Mesothelial cell of epicardium (in vitro differentiated cells): ENCODE results near the gene ZNF487. TPM values are rescaled to one million over a fixed set of nuclear protein-coding genes. Genes with fewer than 3 reads are reported as not detected.
"Not testable (repeated sequence)": the region's sequence is repeated elsewhere in the genome, so short reads cannot be mapped to it uniquely, and the experiment has no call there.

Experiments
- DNase-seq, 2 experiments: peaks; one replicate each; pipeline ENCODE4 v3.0.0; 2021; ENCODE audit warnings: low spot score in 2 of 2; ENCODE audit not compliant: unreplicated experiment in 2 of 2
- H3K27ac Mint-ChIP-seq: 2 replicates; pipeline ENCODE4 v1.8.0; 2021; ENCODE audit warnings: mixed read lengths
- H3K27me3 Mint-ChIP-seq: 2 replicates; pipeline ENCODE4 v1.8.0; 2021; ENCODE audit warnings: low read depth, mixed read lengths
- H3K36me3 Mint-ChIP-seq: 2 replicates; pipeline ENCODE4 v1.8.0; 2021; ENCODE audit warnings: mixed read lengths
- H3K4me1 Mint-ChIP-seq: 2 replicates; pipeline ENCODE4 v1.8.0; 2021; ENCODE audit warnings: mixed read lengths
- H3K4me3 Mint-ChIP-seq: 2 replicates; pipeline ENCODE4 v1.8.0; 2021; ENCODE audit warnings: mild to moderate bottlenecking, moderate library complexity, mixed read lengths
- H3K9me3 Mint-ChIP-seq: 2 replicates; pipeline ENCODE4 v1.8.0; 2021; ENCODE audit warnings: mixed read lengths
- total RNA-seq: library from RNA; stranded (reverse); gene quantifications from 3 replicates; pipeline ENCODE4 v1.2.1, GENCODE V29; 2021
- TF ChIP-seq, protein P1 (sequence below): fragments of 200-600 bp; sonication (generic); IDR thresholded peaks from one replicate; pipeline ENCODE4 v1.5.0; 2021; ENCODE audit warnings: antibody characterized with exemption; ENCODE audit not compliant: unreplicated experiment

The ZNF487 gene
- total RNA-seq, 1 donor from 2014 or later: 3.4 TPM

DNA sequence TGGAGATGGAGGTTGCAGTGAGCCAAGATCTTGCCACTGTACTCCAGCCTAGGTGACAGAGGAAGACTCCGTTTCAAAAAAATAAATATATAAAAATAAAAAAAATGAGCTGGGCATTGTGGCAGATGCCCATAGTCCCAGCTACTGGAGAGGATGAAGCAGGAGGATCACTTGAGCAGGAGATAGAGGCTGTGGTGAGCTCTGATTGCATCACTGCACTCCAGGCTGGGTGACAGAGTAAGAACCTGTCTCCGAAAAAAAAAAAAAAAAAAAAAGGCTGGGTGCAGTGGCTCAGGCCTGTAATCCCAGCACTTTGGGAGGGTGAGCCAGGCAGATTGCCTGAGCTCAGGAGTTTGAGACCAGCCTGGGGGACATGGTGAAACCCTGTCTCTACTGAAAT is 11.8 kb downstream of the ZNF487 start:
- H3K36me3 Mint-ChIP-seq: peaks cover 14% of the 10 kb centered on the region

DNA sequence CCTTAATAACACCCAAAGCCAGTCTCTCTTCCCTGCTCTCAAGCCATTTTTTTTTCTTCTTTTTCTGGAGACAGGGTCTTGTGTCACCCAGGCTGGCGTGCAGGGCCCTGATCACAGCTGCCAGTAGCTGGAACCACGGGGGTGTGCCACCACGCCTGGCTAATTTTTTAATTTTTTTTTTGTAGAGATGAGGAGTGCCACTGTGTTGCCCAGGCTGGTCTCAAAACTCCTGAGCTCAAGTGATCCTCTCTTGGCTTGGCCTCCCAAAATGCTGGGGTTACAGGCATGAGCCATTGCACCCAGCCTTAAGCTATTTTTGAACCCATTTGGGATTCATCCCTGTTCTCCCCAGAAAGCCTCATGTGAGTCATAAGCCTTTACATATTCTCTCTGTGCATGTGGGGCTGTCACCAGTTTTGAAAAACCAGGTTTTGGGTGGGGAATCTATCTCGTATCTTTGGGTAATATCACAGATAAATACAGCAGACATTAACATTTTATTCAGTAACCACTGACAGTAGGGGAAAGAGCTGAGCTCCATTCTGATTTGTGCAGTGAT is 15.5 kb downstream of the ZNF487 start:
- H3K27me3 Mint-ChIP-seq: no peaks in the 10 kb centered on the region
- DNase-seq: no peak
- TF ChIP-seq, protein P1, sequence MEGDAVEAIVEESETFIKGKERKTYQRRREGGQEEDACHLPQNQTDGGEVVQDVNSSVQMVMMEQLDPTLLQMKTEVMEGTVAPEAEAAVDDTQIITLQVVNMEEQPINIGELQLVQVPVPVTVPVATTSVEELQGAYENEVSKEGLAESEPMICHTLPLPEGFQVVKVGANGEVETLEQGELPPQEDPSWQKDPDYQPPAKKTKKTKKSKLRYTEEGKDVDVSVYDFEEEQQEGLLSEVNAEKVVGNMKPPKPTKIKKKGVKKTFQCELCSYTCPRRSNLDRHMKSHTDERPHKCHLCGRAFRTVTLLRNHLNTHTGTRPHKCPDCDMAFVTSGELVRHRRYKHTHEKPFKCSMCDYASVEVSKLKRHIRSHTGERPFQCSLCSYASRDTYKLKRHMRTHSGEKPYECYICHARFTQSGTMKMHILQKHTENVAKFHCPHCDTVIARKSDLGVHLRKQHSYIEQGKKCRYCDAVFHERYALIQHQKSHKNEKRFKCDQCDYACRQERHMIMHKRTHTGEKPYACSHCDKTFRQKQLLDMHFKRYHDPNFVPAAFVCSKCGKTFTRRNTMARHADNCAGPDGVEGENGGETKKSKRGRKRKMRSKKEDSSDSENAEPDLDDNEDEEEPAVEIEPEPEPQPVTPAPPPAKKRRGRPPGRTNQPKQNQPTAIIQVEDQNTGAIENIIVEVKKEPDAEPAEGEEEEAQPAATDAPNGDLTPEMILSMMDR: no peak
- H3K36me3 Mint-ChIP-seq: peaks cover 4% of the 10 kb centered on the region
- peaks cover 4% of the 10 kb centered on the region for H3K9me3 Mint-ChIP-seq
- H3K4me1 Mint-ChIP-seq: peaks cover 15% of the 10 kb centered on the region
- no peak overlapping the region for H3K4me3 Mint-ChIP-seq
- no peak overlapping the region for H3K27ac Mint-ChIP-seq

More for the DNA sequence above, 11.8 kb downstream of the ZNF487 start:
- Mint-ChIP-seq H3K27ac (no peak overlapping the region), H3K4me3 (no peak overlapping the region), H3K9me3 (peaks cover 14% of the 10 kb centered on the region), H3K27me3 (no peaks in the 10 kb centered on the region), H3K4me1 (peaks cover 1% of the 10 kb centered on the region)
- TF ChIP-seq, protein P1: no peak
- DNase-seq: no peak

DNA sequence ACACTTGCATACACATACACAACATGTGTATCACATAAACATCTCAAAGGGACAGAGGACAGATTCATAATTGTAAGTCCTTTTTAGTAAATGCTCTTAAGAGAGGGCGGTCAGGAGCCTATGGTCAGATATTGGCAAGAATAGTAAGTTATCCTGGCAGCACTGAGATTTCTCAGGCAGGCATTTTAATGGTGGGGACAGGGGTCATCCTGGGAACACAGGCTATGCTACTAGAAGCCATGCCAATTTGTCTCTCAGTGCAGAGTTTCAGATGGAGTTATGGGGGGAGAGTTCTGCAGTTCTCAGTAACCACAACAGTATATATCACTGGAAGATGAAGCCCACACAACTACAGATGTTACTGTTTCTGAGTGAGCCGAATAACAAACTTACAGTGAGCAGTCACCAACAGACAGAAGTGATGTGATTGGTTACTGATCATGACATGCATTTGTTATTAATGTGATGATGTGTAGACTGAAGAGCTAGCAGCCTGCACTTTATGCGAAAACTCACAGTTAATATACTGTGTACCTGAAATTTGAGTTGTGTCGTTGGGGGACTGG is 16.4 kb downstream of the ZNF487 start:
- Mint-ChIP-seq H3K9me3 (no peaks in the 10 kb centered on the region), H3K36me3 (no peaks in the 10 kb centered on the region), H3K27ac (peak overlapping the region; percentile 43), H3K4me3 (no peak overlapping the region), H3K27me3 (no peaks in the 10 kb centered on the region), H3K4me1 (peaks cover 15% of the 10 kb centered on the region)
- no peak for DNase-seq
- TF ChIP-seq, protein P1: no peak

DNA sequence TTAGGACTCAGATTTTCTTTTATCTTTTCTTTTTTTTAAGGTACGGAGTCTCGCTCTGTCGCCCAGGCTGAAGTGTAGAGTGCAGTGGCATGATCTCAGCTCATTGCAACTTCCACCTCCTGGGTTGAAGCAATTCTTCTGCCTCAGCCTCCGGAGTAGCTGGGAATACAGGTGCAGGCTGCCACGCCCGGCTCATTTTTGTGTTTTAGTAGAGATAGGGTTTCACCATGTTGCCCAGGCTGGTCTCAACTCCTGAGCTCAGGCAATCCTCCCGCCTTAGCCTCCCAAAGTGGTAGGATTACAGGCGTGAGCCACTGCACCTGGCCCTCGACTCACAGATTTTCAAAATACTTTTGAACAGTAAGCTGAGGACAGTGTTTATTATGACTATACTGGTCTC is 17.1 kb downstream of the ZNF487 start:
- H3K27ac Mint-ChIP-seq, H3K36me3 Mint-ChIP-seq, H3K9me3 Mint-ChIP-seq, DNase-seq, H3K27me3 Mint-ChIP-seq: not testable (repeated sequence)
- peaks cover 15% of the 10 kb centered on the region for H3K4me1 Mint-ChIP-seq
- peak overlapping the region; percentile 94 for H3K4me3 Mint-ChIP-seq

DNA sequence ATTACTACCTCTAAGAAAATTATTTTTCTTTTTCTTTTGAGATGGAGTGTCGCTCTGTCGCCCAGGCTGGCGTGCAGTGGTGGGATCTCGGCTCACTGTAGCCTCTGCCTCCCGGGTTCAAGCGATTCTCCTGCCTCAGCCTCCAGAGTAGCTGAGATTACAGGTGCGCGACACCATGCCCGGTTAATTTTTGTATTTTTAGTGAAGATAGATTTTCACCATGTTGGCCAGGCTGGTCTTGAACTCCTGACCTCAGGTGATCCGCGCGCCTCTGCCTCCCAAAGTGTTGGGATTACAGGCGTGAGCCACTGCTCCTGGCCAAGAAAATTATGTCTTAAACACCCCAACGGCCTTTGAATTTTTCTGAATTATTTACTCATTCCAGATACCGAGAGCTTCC is 19.6 kb downstream of the ZNF487 start:
- H3K27me3 Mint-ChIP-seq, H3K9me3 Mint-ChIP-seq, DNase-seq, H3K4me3 Mint-ChIP-seq, H3K27ac Mint-ChIP-seq, H3K36me3 Mint-ChIP-seq: not testable (repeated sequence)
- peaks cover 15% of the 10 kb centered on the region for H3K4me1 Mint-ChIP-seq

DNA sequence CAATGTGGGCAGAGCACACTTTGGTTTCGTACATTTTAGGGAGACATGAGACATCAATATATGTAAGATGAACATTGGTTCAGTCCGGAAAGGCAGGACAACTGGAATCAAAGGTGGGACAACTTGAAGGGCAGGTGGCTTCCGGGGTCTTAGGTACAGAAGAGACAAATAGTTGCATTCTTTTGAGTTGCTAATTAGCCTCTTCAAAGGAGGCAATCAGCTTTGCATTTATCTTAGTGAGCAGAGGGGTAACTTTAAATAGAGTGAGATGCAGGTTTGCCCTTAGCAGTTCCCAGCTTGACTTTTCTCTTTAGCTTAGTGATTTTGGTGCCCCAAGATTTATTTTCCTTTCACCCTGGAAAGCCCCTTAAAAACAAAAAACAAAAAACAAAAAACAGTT is 21.3 kb downstream of the ZNF487 start:
- H3K4me3 Mint-ChIP-seq: no peak overlapping the region
- no peak for DNase-seq
- H3K27me3 Mint-ChIP-seq: no peaks in the 10 kb centered on the region
- H3K36me3 Mint-ChIP-seq: no peaks in the 10 kb centered on the region
- no peak overlapping the region for H3K27ac Mint-ChIP-seq
- H3K4me1 Mint-ChIP-seq: peaks cover 15% of the 10 kb centered on the region
- H3K9me3 Mint-ChIP-seq: no peaks in the 10 kb centered on the region
- TF ChIP-seq, protein P1: no peak
